HG02938 (cell line): ENCODE measurements around the gene HIVEP3.

Experiments used
- ATAC-seq: cut with Tn5 transposase; IDR thresholded peaks from one replicate; pipeline ENCODE4 v1.9.1; 2021; ENCODE audit warnings: mild to moderate bottlenecking, moderate library complexity; ENCODE audit not compliant: unreplicated experiment

Gene HIVEP3

DNA sequence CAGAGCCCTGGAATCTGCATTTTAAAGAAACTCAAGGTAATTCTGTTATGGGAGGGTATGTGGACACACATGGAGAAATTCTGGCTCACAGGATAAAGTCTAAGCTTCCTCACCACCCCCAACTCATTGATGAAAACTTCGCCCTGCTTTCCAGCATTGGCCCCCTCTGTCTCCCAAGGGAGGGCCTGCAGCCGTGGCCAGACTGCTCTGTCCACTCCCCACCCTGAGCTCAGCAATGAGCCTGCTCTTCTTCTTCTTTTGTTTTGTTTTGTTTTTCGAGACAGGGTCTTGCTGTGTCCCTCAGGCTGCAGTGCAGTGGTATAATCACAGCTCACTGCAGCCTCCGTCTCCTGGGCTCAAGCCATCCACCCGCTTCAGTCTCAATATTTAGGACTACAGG, 297.5 kb downstream of the HIVEP3 start:
- no peak for ATAC-seq

DNA sequence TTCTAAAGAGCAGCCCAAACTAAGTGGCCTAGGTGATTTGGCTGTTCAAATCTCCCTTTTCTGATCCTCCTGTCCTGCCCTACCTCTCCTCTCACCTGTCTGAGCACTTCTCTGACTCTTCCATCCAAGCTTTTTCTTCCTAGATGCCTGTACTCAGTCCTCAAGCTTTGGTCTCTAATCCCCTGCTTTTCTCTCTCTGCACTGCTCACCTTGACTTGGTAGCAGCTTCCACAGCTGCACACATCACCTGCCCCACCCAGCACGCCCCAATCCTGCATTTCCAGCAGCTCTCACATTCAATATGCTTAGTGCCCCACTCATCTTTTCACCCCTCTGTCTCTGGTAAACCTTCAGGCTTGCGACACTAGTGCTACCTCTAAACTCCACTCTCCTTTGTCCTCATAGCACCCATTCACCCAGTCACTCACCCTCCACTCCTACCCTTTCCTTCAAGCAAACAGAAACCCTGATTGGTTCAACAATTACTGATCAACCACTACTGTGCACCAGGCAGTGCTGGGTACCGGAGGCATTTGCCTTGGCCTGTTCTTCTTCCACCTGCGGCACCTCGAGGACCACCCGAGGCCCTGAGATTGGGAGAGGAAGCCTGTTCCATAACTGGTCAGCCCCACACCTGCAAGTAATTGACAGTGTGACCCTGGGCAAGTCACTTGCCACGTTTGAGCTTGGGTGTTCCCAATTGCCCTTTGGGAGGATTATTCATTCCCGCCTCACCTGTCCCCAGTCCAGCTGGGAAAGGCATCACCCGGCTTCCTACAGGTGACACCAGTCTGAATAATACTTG, 298.2 kb downstream of the HIVEP3 start:
- no peak for ATAC-seq

DNA sequence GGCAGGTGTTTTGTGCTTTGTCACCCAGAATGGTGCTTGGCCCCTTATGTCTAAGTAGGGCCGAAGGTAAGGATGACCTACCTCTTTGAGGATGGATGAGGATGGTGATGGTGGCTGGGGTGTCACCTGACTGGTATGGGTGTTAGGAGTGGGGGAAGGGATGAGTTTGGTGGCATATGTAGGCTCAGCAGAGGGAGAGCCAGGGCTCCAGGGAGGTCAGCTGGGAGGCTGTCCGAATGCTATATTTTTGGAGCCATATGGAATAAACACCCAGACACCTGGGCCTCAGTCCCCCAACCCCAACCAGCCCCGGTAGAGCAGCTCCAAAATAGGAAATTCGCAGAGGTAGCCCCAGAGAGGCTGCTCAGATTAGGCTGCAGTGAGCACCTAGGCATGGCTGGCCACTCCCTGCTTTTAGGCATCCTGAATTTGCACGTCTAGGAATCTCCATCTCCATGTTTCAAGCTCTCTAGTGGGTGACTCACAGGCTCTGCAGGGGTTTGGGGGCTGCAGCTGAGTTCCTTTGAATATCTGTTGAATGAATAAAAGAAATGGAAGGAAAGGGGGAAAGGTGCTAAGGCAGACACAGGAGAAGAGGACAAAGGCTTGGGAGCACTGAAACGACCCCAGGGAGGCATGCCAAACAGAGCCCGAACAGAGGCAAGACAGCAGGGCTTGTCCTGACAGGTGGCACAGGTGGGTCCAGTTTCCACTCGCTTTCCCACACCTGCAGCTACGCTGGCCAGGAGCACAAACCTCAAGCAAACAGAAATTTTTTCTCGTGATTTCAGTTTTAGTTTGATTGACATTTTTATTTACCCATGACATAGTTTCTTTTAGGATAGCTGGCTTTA, 299.0 kb downstream of the HIVEP3 start:
- no peak for ATAC-seq

DNA sequence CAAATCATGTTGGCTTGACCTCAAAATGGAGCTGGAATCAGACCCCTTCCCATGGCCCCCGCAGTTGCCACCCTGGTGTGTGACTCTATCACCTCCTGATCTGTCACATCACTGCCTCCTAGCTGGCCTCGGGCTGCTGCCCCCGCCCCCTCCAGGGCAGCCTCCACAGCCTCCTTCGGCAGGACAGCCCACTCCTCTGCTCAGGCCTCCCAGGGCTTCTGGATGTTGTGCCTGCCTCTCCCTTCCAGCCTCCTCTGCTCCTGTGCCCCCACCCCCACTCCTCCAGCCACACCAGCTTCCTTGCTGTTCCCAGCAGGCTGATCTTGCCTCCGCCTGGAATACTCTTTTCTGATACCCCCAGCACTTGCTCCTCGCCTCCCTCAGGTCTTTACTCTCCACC, 299.9 kb downstream of the HIVEP3 start:
- ATAC-seq: no peak

DNA sequence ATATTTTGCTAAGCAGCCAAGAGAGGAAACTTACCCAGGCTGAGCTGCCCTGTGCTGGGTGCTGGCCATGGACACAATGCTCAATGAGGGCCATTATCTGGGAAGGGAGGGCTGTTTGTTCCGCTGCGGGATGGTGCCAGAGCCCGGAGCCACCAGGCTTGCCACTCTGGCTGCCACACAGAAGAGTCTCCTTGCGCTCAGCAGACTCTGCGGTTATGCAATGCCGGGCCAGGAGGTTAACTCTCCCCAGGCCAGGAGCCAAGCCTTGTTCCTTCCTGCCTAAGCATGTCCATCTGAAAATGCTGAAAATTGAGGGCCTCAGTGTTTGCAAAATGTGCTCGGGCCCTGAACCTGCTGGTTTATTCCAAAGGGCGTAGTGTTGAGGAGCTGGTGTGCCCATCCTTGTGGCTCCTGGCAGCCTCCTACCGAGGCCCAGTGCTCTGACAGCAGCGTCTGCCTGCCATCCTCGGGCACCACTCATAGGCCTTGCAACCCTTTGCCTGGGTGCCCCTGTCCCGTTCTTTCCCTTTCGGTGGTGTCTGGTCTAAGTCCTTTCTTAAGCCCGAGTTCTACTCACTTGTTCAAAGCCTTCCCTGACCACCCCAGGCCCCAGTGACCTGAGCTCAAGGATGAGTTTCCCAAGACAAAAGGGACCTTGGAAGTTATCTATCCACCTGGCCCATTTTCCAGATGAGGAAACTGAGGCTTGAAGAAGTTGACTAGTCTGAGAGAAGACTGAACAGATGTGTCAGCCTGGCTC, 300.5 kb downstream of the HIVEP3 start:
- no peak for ATAC-seq

DNA sequence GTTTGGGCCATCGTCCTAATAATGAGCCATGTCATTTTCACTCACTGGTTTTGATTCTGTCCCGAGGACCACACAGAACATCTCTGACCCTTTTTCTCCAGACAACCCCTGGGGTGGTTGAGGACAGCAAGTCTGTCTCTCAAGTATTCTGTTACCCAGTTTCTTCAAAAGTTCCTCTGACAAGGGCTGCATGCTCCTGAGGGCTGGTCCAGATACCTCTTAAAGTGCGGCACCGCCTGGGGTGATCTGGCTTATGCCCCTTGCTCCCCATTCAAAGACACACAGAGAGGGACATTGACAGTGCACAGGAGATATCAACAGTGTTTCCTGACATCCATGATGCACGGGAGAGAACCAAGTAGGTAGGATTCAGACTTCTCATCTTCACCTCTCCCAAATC, 301.4 kb downstream of the HIVEP3 start:
- no peak for ATAC-seq

DNA sequence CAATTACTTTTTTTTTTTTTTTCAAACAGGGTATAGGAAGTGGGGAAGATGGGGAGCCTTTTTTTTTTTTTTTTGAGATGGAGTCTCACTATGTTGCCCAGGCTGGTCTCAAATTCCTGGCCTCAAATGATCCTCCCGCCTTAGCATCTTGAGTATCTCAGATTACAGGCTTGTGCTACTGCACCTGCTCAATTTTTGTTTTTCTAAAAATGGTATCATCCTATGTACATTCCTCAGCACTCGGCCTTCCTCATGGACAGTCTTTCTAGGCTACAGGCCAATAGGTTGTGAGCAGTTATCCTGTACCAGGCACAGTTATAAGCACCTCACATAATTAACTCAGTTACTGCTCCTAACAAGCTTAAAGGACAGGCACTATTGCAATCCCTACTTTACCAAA, 302.2 kb downstream of the HIVEP3 start:
- ATAC-seq: no peak

DNA sequence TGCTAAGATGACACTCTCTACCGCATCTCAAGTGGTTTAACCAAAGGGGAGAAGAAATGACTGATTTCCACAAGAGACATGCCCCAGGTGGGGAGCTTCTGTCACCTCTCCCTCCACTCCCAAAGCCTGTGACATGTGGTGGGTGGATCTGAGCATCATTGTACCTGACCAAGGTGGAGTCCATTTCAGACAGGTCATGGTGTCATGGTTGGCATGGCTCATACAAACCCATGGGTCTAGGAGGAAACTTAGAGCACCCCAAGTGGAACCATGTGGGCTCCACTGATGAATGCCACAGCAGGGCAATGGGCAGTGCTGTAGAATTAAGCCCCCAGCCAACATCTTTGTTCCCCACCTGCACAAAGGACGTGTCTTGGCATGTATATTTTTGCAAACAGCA, 302.7 kb downstream of the HIVEP3 start:
- no peak for ATAC-seq

DNA sequence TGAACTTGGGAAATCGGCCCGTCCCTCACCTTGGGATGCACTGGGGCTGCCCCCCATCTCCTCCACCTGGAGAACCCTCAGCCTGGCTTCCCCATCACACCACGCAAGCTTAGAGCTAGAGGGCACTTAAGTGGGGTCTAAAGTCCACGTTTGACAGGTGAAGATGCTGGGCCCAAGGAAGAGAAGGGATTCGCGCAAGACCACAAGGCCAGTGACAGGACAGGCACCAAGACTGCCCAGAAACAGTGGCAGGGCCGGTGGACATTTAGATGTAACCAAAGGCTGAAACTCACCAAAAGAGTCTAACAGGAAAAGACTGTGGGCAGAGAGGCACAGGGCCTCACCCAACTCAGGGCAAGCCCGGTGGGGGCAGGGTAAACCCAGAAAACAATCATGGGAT, 303.4 kb downstream of the HIVEP3 start:
- ATAC-seq: no peak

DNA sequence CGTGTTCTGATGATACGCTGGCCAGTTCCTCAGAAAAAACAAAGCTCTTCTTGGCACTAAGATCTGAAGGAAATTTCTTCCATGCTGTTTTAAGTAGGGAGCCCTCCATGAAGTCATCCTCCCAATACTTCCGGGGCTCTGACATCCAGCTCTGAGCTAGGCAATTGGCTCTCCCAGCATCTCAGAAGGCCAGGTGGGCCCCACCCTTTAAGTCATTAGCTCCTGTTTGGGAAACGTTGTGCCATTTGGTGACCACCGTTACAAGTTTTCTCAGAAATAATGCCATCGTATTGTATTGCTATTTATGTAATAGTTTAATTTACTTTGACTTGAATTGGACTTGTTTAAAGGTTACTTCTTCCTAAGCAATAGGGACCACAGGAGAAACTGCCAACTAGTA, 303.9 kb downstream of the HIVEP3 start:
- ATAC-seq: no peak

DNA sequence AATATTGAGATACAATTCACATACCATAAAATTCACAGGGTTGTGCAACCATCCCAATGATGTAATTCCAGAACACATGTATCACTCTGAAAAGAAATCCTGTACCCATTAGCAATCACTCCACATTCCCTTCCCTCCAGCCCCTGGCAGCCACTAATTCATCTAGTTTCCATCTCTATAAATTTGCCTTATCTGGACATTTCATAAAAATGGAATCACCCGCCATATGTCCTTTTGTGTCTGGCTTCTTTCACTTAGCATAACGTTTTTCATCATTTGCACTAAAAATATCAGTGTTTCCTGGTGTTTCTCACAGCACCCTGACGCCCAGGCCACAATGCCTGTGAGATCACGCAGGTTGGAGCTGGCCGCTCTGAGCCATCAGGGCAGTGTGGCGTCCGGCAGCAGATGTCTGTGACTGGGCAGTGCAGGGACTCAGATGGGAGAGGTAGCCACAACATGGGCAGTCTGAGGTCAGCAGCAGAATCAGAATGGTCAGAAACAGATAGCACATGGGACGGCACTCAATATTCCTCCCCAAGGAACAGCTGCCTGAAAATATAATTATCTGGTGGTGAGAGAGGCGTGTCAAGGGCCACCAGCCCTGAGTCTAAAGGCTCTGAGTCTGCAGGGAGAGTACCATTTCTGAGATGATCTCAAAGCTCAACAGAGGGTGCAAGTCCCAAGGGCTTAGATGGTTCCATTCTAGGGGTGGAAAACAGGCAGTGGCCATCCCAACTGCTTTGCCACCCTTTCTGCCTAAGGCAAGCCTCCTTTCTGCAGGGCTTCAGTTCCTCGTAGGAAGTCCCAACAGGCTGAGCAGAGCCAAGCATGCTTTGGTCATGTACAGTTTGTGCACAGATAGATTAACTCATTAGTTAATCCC, 304.8 kb downstream of the HIVEP3 start:
- no peak for ATAC-seq

DNA sequence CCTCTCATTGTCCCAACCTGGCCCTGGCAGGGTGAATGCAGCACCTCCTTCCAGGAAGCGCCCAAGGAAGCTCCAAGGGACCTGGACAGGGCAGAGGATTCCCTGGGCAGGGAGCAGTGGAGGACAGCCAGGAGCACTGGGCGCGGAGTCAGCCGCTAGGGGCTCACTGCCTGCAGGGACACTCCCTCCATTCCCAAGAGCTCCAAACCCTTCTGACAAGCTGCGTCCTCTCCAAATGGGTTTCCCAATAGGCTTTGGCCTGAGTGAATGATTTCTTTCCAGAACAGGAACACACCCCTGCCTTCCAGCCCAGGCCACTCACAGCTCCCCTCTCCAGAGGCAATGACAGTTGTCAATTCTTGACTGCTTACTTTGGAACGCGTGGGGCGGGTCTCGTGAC, 305.8 kb downstream of the HIVEP3 start:
- ATAC-seq: no peak

DNA sequence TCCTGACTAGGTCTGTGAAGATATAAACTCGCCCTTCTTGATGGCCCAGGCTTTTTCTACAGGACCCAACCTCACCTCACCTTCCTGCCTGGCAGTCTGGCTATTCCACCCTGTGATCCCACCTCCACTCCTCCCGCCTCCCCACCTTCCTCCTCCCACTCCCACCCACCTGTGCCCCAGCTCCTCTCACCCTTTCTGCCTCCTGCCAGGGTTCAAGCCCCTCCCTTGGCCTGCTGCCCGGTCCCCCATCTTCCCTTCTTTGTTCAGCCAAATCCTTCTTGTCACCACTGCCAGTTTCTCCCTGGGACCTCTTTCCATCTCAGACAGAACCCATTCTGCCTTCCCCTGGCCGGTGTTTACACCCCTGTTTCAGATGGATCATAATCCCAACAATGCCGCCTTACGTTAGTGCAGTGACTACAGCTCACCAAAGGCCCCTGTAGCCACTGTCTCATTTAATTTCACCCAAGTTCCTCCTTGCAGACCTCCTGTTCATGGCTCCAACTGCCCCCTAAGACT, 306.7 kb downstream of the HIVEP3 start:
- no peak for ATAC-seq

DNA sequence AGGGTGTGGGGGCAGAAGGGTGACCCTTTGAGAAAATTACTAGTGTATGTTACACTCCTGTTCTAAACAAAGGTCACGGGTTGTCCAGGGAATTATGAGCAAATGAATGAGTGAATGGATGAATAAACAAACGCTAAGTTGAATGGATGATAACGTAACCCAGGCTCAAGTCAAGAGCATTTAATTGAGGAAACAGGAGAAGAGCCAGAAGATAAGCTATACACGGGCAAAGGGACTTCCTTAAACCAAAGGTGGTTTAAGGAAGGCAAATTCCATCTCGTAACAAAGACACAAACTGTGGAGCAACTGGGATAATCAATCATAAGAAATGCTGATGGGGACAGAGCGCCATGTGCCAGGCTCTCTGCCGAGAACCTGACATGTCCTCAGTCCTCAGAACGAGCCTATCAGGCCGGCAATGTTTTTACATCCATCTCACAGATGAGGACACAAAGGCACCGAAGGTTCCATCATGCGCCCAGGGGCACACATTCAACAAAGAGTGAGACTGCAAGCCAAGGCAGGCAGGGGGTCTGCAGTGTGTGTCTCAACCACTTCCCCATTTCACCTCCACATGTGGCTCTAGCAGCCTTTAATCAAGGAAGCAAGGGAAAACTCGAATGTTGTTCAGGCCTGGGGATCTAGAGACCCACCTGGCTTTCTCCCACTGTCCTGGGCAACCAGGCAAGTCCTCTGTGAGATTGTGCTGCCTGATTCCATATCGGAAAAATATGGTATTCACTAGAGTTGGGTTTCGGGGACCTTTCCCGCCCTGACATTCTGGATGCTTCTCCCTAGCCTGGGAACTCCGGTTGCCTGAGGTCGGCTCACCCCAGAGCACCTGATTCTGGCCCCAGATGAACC, 307.4 kb downstream of the HIVEP3 start:
- ATAC-seq: no peak

DNA sequence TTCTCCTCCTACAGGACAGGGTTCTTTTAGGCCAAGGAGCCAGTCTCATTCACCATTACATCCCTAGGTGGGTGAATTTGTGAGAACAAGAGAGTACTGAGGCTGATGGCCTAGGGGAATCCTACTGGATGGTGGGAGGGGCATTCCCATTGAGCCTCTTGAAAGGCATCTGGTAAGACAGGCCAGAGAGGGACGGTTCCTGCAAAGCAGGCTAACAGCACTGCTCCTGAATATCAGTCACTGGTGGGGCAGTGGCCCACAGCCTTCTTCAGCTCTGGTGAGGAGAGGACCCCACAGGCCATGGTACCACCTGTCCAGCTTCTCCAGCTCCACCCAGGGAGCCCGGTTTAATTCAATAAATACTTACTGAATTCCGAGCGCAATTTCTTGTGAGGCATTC, 308.4 kb downstream of the HIVEP3 start:
- no peak for ATAC-seq

DNA sequence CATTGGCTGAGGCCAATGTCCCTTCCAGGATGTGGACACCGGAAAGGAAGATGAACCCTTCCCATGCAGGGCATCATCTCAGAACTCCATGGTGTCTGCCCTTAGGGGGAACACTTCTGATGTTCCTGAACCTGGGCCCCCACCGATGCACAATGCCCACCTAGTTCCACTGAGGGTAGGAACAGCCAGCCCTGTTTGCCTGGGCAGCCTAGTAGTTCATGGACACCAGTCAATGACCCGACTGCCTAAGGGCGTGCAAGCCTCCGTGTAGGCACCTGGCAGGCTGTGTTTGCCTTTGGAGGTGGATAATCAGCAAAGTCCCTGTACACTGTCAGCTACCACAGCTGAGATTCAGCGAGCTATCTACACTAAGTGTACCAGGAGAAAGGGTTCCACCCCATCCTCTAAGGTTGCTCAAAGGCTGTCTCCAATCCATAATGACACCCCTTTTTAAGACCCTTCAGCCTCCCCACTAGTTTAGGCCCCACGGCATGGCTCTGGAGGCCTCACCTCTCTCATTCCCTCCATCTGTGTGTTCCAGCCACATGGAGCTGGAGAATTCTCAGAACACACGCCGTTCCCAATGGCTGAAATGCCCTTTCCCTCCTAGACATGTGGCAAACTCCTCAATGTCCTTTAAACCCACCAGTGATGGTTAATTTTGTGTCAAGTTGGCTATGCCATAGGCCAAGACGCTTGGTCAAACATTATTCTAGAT, 309.4 kb downstream of the HIVEP3 start:
- ATAC-seq: no peak

DNA sequence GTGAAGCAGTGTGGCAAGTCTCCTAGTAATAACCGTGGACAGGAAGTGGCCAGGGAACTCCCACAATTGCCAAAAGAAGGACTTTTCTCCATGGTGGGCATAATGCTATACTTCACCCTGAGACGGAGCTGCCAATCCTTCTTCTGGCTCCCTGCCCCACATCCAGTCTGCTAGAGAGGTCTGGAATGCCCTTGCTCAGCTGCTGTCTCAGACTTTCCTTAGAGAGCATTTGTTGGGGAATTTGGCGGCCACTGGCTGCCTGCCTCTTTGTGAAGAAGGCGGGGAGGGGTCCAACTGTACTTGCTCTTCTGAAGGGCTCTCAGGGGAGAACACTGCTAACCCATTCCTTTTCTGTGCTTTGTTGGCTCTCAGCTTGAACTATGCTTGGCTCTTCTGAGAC, 310.5 kb downstream of the HIVEP3 start:
- ATAC-seq: no peak

DNA sequence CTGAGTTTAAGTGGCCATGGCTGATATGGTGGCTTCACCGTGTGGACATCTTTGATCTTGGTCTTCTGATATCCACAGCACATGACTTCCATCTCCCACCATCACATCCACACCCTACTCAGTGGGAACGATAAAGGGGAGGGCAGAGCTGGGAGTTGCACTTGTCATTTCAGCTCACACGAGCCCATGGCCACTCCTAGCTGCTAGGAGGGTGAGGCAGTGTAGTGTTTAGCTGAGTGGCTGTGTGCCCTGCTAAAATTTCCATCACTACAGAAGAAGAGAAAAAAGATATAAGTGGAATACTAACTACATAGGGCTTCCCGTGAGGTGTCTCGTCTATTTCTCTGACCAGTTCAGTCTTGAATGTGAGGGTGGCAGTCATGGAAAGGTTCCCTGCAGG, 310.9 kb downstream of the HIVEP3 start:
- no peak for ATAC-seq

DNA sequence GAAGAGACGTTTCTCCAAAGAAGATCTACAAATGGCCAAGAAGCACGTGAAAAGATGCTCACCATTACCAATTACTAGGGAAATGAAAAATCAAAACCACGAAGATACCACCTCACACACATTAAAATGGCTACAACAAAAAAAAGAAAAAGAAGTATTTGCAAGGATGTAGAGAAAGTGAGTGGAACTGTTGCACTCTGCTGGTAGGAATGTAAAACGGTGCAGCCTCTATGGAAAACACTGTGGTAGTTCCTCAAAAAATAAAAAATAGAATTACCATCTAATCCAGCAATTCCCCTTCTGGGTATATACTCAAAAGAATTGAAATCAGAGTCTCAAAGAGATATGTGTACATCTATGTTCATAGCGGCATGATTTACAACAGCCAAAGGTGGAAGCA, 318.8 kb downstream of the HIVEP3 start:
- ATAC-seq: no peak
